Peyer's patch (tissue), 4 donors: ENCODE results near the gene CENPU. TPM values are rescaled to one million over a fixed set of nuclear protein-coding genes. Genes with fewer than 3 reads are reported as not detected.
"Not testable (repeated sequence)": the region's sequence is repeated elsewhere in the genome, so short reads cannot be mapped to it uniquely, and the experiment has no call there.

Experiments used
- DNase-seq, 3 donors: peaks; one replicate each; pipeline ENCODE4 v3.0.0-alpha.2; 2017 to 2019
- H3K27ac ChIP-seq, 4 donors: fragments of 200-600 bp; sonication (generic); one replicate each; pipeline ENCODE4 v1.5.1; 2016 to 2019
- H3K27me3 ChIP-seq, 2 donors: fragments of 200-600 bp; sonication (generic); one replicate each; pipeline ENCODE4 v1.5.1; 2019
- H3K36me3 ChIP-seq, 3 donors: fragments of 200-600 bp; sonication (generic); one replicate each; pipeline ENCODE4 v1.5.1; 2016 to 2019
- H3K4me1 ChIP-seq, 4 donors: fragments of 200-600 bp; sonication (generic); one replicate each; pipeline ENCODE4 v1.5.1; 2016 to 2019
- H3K4me3 ChIP-seq, 4 donors: fragments of 200-600 bp; sonication (generic); 1 replicate in 3 of 4; 2 replicates in 1 of 4; pipeline ENCODE4 v1.5.1; 2016 to 2019; ENCODE audit warnings: mild to moderate bottlenecking in 1 of 4
- H3K9me3 ChIP-seq, 4 donors: fragments of 200-600 bp; sonication (generic); one replicate each; pipeline ENCODE4 v1.5.1; 2016 to 2019; ENCODE audit warnings: mild to moderate bottlenecking in 1 of 4
- CTCF ChIP-seq, 6 experiments: fragments of 450-650 bp in 4 of 6; fragments of 200-600 bp in 2 of 6; sonication (generic) in 1 of 6; IDR thresholded peaks; one replicate each; pipeline ENCODE4 v1.5.1; 2017 to 2019; ENCODE audit warnings: antibody characterized with exemption in 6 of 6, mild to moderate bottlenecking in 3 of 6, moderate library complexity in 1 of 6
- POLR2A ChIP-seq, 2 donors: fragments of 450-650 bp; IDR thresholded peaks; one replicate each; pipeline ENCODE4 v1.5.1; 2017; ENCODE audit warnings: antibody characterized with exemption in 2 of 2, mild to moderate bottlenecking in 2 of 2, moderate library complexity in 2 of 2
- total RNA-seq, 4 donors: library from RNA; depleted of rRNA; stranded (reverse); fragments of >200 nt; gene quantifications; one replicate each; pipeline ENCODE4 v1.1.0, GENCODE V29; 2016

CENPU gene
- total RNA-seq, 4 donors from 2014 or later: 3.3 to 30.5 (median 7.1) TPM

DNA sequence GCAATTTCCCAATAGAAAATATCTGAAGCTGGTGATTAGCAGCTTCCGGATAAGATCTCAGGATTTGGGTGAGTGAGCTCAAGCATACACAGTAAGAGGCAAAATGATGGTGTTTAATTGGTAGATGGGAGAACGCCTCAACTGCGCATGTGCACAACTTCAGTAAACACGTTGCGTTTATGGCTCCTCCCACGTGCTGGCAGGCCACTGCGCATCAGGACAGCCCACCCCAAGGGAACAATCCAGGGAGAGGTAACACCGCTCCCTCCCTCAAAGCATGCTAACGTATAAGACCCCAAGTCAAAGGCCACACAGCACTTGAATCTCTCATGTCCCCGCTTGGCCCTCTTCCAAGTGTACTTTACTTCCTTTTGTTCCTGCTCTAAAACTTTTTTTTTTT is 10.3 kb upstream of the CENPU start:
- Histone ChIP-seq H3K9me3 (peaks cover 0 to 3% (median 0%) of the 10 kb centered on the region in 4 donors), H3K27ac (no peak overlapping the region), H3K36me3 (no peaks in the 10 kb centered on the region), H3K4me1 (peaks cover 0 to 14% (median 5%) of the 10 kb centered on the region in 4 donors), H3K4me3 (no peak overlapping the region), H3K27me3 (no peaks in the 10 kb centered on the region)
- no peak for DNase-seq
- TF ChIP-seq CTCF (IDR thresholded peaks at IDR 0.05) (no peak), POLR2A (IDR thresholded peaks at IDR 0.05) (no peak)

DNA sequence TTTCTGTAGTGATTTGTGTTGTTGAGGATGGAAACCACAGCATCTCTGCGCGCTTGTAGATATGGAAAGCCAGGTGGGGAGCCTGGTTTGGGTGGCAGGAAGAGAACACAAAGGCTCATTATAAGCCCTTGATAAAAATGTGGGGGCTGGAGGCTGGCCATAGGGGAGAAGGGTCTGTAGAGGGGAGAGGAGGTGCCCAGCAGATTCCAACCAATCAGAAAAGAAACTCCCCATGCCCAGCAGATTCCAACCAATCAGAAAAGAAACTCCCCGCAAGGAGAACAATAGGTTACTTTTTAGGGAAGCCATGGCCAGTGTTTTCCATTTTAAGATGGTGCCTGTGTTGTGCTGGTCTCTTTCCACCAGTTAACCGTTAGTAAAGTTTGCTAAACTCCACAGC is 9.8 kb upstream of the CENPU start:
- H3K4me1 ChIP-seq: peaks cover 0 to 14% (median 5%) of the 10 kb centered on the region in 4 donors
- no peaks in the 10 kb centered on the region for H3K27me3 ChIP-seq
- no peak overlapping the region for H3K4me3 ChIP-seq
- H3K9me3 ChIP-seq: peaks cover 0 to 3% (median 0%) of the 10 kb centered on the region in 4 donors
- no peak for TF ChIP-seq CTCF (IDR thresholded peaks at IDR 0.05)
- TF ChIP-seq POLR2A (IDR thresholded peaks at IDR 0.05): no peak
- no peak for DNase-seq
- H3K36me3 ChIP-seq: no peaks in the 10 kb centered on the region
- no peak overlapping the region for H3K27ac ChIP-seq

DNA sequence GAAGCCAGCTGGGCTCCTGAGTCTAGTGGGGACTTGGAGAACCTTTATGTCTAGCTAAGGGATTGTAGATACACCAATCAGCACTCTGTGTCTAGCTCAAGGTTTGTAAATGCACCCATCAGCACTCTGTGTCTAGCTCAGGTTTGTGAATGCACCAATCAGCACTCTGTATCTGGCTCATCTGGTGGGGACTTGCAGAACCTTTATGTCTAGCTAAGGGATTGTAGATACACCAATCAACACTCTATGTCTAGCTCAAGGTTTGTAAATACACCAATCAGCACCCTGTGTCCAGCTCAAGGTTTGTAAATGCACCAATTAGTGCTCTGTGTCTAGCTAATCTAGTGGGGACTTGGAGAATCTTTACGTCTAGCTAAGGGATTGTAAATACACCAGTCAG is 7.8 kb upstream of the CENPU start:
- DNase-seq, H3K4me1 ChIP-seq, H3K27me3 ChIP-seq, H3K36me3 ChIP-seq, H3K27ac ChIP-seq, H3K4me3 ChIP-seq, H3K9me3 ChIP-seq: not testable (repeated sequence)

- H3K36me3 ChIP-seq: no peaks in the 10 kb centered on the region
- H3K4me3 ChIP-seq: no peak overlapping the region
- peaks cover 0 to 3% (median 0%) of the 10 kb centered on the region in 4 donors for H3K9me3 ChIP-seq
- H3K27me3 ChIP-seq: no peaks in the 10 kb centered on the region
- H3K27ac ChIP-seq: no peak overlapping the region
- no peak for TF ChIP-seq CTCF (IDR thresholded peaks at IDR 0.05)
- no peak for TF ChIP-seq POLR2A (IDR thresholded peaks at IDR 0.05)
- peaks cover 0 to under 1% (median 0%) of the 10 kb centered on the region in 4 donors for H3K4me1 ChIP-seq
- DNase-seq: no peak
Observed at GRCh38 chr4:184740980-184741391, 7.1 kb upstream of the CENPU start.

DNA sequence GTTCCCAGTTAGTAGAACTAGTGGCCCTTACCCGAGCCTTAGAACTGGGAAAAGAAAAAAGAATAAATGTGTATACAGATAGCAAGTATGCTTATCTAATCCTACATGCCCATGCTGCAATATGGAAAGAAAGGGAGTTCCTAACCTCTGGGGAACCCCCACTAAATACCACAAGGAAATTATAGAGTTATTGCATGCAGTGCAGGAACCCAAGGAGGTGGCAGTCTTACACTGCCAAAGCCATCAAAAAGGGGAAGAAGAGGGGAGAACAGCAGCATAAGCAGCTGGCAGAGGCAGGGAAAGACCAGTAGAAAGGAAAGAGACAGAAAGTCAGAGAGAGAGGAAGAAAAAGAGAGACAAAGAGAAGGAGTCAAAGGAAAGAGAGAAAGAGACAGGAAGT is 5.7 kb upstream of the CENPU start:
- not testable (repeated sequence) for DNase-seq, H3K4me1 ChIP-seq

DNA sequence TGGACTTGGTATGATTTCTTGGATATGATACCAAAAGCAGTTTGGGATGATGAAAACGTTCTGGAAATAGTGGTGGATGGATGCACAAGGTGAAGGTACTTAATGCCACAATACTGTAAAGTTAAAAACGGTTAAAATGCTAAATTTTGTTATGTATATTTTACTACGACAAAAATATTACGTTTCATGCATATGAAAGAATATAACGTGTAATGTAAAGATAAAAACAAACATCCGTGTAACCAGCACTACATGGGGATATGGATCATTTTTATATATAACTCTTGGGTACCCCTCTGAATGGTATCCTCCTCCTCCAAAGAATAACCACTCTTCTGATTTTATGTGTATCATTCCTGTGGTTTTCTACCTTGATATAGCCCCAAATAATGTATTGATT is 862 bp upstream of the CENPU start:
- TF ChIP-seq CTCF (IDR thresholded peaks at IDR 0.05): no peak
- TF ChIP-seq POLR2A (IDR thresholded peaks at IDR 0.05): no peak
- no peaks in the 10 kb centered on the region for H3K36me3 ChIP-seq
- H3K27me3 ChIP-seq: no peaks in the 10 kb centered on the region
- H3K9me3 ChIP-seq: no peaks in the 10 kb centered on the region
- DNase-seq: no peak
- H3K4me1 ChIP-seq: peaks cover 0 to 12% (median 3%) of the 10 kb centered on the region in 4 donors
- H3K4me3 ChIP-seq: peak overlapping the region in 3 of 4 donors; percentile 70 to 97 (median 70)
- H3K27ac ChIP-seq: peak overlapping the region in 2 of 4 donors; percentile 37 to 57

More for the DNA sequence above, 5.7 kb upstream of the CENPU start:
- not testable (repeated sequence) for H3K9me3 ChIP-seq, H3K36me3 ChIP-seq, H3K27me3 ChIP-seq, H3K4me3 ChIP-seq, H3K27ac ChIP-seq

DNA sequence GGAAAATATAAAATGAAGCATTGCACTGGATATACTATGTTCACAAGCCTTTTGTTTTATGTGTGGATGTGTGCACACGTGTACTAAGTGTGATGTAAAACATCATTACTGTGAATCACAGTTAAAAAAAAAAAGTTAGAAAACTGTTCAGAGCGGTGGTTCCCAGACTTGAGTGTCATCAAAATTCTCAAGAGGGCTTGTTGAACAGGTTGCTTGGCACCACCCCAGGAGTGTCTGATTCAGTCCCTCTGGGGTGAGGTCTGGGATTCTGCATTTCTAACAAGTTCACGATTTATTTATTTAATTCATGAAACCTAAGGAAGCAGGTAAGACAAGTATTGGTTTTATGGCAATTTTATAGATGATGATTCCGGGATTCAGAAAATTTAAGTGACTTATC is 1.8 kb downstream of the CENPU start:
- TF ChIP-seq POLR2A (IDR thresholded peaks at IDR 0.05) (no peak), CTCF (IDR thresholded peaks at IDR 0.05) (no peak)
- DNase-seq: no peak
- Histone ChIP-seq H3K4me3 (no peak overlapping the region), H3K4me1 (peaks cover 0 to 12% (median 3%) of the 10 kb centered on the region in 4 donors), H3K27ac (no peak overlapping the region), H3K27me3 (no peaks in the 10 kb centered on the region), H3K36me3 (no peaks in the 10 kb centered on the region), H3K9me3 (no peaks in the 10 kb centered on the region)
